GM21381 (cell line): Measurements from ENCODE around the gene SMCR8.
"Not testable (repeated sequence)": the region's sequence is repeated elsewhere in the genome, so short reads cannot be mapped to it uniquely, and the experiment has no call there.

Experiments
- ATAC-seq: cut with Tn5 transposase; IDR thresholded peaks from one replicate; pipeline ENCODE4 v1.9.1; 2021; ENCODE audit warnings: mild to moderate bottlenecking, moderate library complexity; ENCODE audit not compliant: unreplicated experiment

The SMCR8 gene

GRCh38 chr17:18360518-18360917, 45.4 kb downstream of the SMCR8 start:
- no peak for ATAC-seq

- no peak for ATAC-seq
These were observed 47.0 kb downstream of the SMCR8 start for GRCh38 chr17:18361837-18362697.

GRCh38 chr17:18362698-18363100, 47.6 kb downstream of the SMCR8 start:
- no peak for ATAC-seq

- peak; percentile 99 for ATAC-seq
These were observed 48.3 kb downstream of the SMCR8 start, which contains the start of gene SHMT1 for GRCh38 chr17:18363101-18364049. SHMT1 (minus strand) TSS chr17:18363550; CDS start chr17:18355981, 7,569 bp downstream.

- no peak for ATAC-seq
These were observed 49.1 kb downstream of the SMCR8 start for GRCh38 chr17:18364166-18364565.

GRCh38 chr17:18368946-18369345, 53.9 kb downstream of the SMCR8 start:
- no peak for ATAC-seq

GRCh38 chr17:18370761-18371160, 55.7 kb downstream of the SMCR8 start:
- ATAC-seq: no peak

GRCh38 chr17:18371455-18371854, 56.4 kb downstream of the SMCR8 start:
- ATAC-seq: no peak

GRCh38 chr17:18373181-18373580, 58.1 kb downstream of the SMCR8 start:
- ATAC-seq: not testable (repeated sequence)

- ATAC-seq: no peak
These were observed 59.1 kb downstream of the SMCR8 start for GRCh38 chr17:18374216-18374615.
